NCI-H2227 treated with DMSO at 0.1 percent for 48 hours (cell line): Measurements from ENCODE around the gene WWOX.

Experiments
- DNase-seq: peaks from one replicate; lab custom pipeline; 2025; lab: John Stamatoyannopoulos, UW

WWOX gene

GRCh38 chr16:79150632-79151310 lies 1051.3 kb downstream of the WWOX start:
- DNase-seq: no peak

- no peak for DNase-seq
Observed at GRCh38 chr16:79154086-79154485, 1054.6 kb downstream of the WWOX start.

- DNase-seq: no peak
Observed at GRCh38 chr16:79155471-79155870, 1056.0 kb downstream of the WWOX start.

- no peak for DNase-seq
Observed at GRCh38 chr16:79155904-79156303, 1056.5 kb downstream of the WWOX start.

GRCh38 chr16:79156761-79157160 lies 1057.3 kb downstream of the WWOX start:
- DNase-seq: no peak

GRCh38 chr16:79158337-79158736 lies 1058.9 kb downstream of the WWOX start:
- no peak for DNase-seq

- DNase-seq: no peak
Observed at GRCh38 chr16:79159261-79160049, 1060.0 kb downstream of the WWOX start.

GRCh38 chr16:79162977-79163376 lies 1063.5 kb downstream of the WWOX start:
- no peak for DNase-seq

GRCh38 chr16:79163691-79164387 lies 1064.4 kb downstream of the WWOX start:
- DNase-seq: no peak

- DNase-seq: no peak
Observed at GRCh38 chr16:79164388-79164995, 1065.0 kb downstream of the WWOX start.

- no peak for DNase-seq
Observed at GRCh38 chr16:79165079-79165478, 1065.6 kb downstream of the WWOX start.

- DNase-seq: no peak
Observed at GRCh38 chr16:79165506-79165905, 1066.1 kb downstream of the WWOX start.

- no peak for DNase-seq
Observed at GRCh38 chr16:79167893-79168292, 1068.4 kb downstream of the WWOX start.

- no peak for DNase-seq
Observed at GRCh38 chr16:79168321-79168720, 1068.9 kb downstream of the WWOX start.

GRCh38 chr16:79169239-79169638 lies 1069.8 kb downstream of the WWOX start:
- DNase-seq: no peak

GRCh38 chr16:79170555-79171246 lies 1071.2 kb downstream of the WWOX start:
- no peak for DNase-seq

GRCh38 chr16:79171504-79171903 lies 1072.0 kb downstream of the WWOX start:
- no peak for DNase-seq

GRCh38 chr16:79171931-79172705 lies 1072.7 kb downstream of the WWOX start:
- no peak for DNase-seq

- no peak for DNase-seq
Observed at GRCh38 chr16:79172976-79173500, 1073.6 kb downstream of the WWOX start.

- DNase-seq: no peak
Observed at GRCh38 chr16:79173919-79174318, 1074.5 kb downstream of the WWOX start.
